ENCODE measurements around the gene PTPRH.
"Not testable (repeated sequence)": the region's sequence is repeated elsewhere in the genome, so short reads cannot be mapped to it uniquely, and the experiment has no call there.

PTPRH gene

GRCh38 chr19:55156202-55157063, 52.9 kb downstream of the PTPRH start:
- DNase-seq = no peak

- not testable (repeated sequence) for DNase-seq
These were observed 53.5 kb downstream of the PTPRH start for GRCh38 chr19:55155784-55156183.

- no peak for DNase-seq
These were observed 55.5 kb downstream of the PTPRH start for GRCh38 chr19:55153652-55154264.

- DNase-seq = no peak
These were observed 57.3 kb downstream of the PTPRH start for GRCh38 chr19:55152017-55152416.

GRCh38 chr19:55149078-55150003, 60.0 kb downstream of the PTPRH start, which contains the start of gene TNNT1:
TSS of gene TNNT1 (minus strand) at chr19:55149206. CDS start at chr19:55147157, 2,049 bp downstream.
- no peak for DNase-seq

- DNase-seq = no peak
These were observed 61.6 kb downstream of the PTPRH start for GRCh38 chr19:55147545-55148251.

- no peak for DNase-seq
These were observed 62.5 kb downstream of the PTPRH start for GRCh38 chr19:55146705-55147273.

- no peak for DNase-seq
These were observed 63.1 kb downstream of the PTPRH start for GRCh38 chr19:55146078-55146704.

GRCh38 chr19:55145232-55145631, 64.1 kb downstream of the PTPRH start:
- DNase-seq = no peak

GRCh38 chr19:55141696-55142095, 67.6 kb downstream of the PTPRH start:
- DNase-seq = no peak

- no peak for DNase-seq
These were observed 71.4 kb downstream of the PTPRH start for GRCh38 chr19:55137915-55138314.

- DNase-seq = no peak
These were observed 72.8 kb downstream of the PTPRH start for GRCh38 chr19:55136399-55137102.

- no peak for DNase-seq
These were observed 74.6 kb downstream of the PTPRH start for GRCh38 chr19:55134736-55135135.

- no peak for DNase-seq
These were observed 75.5 kb downstream of the PTPRH start for GRCh38 chr19:55133639-55134444.

GRCh38 chr19:55132453-55133129, 76.7 kb downstream of the PTPRH start:
- no peak for DNase-seq

- no peak for DNase-seq
These were observed 77.9 kb downstream of the PTPRH start for GRCh38 chr19:55131421-55131820.

All from kidney glomerular epithelial cell (primary cell).